ENCODE data around the gene CPED1.
"Not testable (repeated sequence)": the region's sequence is repeated elsewhere in the genome, so short reads cannot be mapped to it uniquely, and the experiment has no call there.

The CPED1 gene

GRCh38 chr7:121103579-121103978 lies 115.1 kb downstream of the CPED1 start:
- no peak for DNase-seq

GRCh38 chr7:121105262-121105661 lies 116.8 kb downstream of the CPED1 start:
- no peak for DNase-seq

DNA sequence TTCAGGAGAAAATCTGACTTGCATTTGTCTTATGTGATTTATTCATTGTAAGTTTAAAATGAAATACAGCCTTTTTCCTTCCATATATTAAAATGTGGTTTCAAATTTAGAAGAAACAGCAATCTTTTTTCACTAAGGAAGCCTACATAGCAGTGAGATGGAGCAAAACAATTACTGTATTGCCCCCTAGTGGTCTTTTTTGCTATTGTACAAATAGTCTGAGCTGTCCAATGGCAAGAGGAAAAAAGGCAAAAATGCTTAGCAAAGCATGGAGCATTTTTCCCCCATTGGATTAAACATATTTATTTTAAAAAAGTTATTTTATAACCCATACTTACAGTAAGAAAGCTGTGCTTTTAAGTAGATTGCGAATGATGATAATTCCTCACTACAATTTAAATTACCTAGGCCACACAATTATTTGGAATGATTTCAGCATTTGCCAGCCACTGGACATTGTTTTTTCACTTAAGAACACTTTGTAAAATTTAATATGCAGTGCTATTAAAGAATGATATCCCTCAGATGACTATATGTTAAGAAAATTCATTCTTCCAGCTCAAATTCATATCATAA lies 119.5 kb downstream of the CPED1 start:
- no peak for DNase-seq

- peak; percentile 58 for DNase-seq
These were observed 120.6 kb downstream of the CPED1 start for GRCh38 chr7:121109145-121109544.

DNA sequence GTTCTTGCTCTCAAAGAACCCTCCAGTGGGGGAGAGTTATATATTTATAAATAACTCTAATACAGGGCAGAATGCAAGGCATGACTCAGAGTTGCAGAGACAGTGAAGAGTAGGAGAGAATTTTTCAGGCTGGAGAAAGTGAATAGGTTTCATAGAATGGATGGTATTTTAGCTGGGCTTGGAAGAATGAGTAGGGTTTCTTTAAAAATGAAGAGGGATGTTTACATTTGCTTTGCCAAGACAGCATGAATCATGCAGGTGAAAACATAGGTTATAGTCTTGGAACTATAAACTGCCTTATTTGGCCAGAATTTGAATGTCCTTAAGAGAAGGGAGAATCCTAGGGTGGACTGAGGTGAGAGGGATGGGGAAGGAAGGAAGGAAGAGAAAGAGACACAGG lies 124.8 kb downstream of the CPED1 start:
- DNase-seq = no peak

DNA sequence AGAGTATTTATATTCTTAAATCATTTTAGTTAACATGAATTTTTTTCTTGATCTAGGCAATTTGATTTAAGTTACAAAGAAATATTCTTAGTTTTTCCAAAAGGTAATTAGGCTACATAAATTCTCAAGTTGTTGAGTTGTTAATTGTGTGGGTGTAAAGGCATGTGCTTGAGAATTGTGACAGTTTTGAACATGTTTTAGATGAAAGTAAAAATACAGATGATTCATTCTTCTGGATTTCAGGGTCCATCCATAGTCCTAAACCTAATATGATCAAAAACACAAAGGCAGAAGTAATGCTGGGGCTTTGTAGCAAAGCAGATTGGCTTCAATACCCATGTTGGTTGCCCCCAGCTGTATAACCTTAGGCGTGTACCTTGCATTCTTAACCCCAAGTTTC lies 127.9 kb downstream of the CPED1 start:
- no peak for DNase-seq

DNA sequence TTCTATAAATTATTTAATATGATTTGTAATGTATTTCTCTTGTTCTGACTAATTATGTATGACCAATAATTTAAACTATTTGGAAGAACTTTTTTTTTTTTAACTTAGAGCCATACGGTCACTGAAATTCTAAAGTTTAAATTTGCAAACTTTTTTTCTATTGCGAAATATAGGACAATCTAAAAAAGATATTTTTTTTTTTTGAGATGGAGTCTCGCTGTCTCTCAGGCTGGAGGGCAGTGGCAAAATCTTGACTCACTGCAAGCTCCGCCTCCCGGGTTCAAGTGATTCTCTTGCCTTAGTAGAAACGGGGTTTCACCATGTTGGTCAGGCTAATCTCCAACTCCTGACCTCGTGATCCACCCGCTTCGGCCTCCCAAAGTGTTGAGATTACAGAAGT lies 130.5 kb downstream of the CPED1 start:
- no peak for DNase-seq

DNA sequence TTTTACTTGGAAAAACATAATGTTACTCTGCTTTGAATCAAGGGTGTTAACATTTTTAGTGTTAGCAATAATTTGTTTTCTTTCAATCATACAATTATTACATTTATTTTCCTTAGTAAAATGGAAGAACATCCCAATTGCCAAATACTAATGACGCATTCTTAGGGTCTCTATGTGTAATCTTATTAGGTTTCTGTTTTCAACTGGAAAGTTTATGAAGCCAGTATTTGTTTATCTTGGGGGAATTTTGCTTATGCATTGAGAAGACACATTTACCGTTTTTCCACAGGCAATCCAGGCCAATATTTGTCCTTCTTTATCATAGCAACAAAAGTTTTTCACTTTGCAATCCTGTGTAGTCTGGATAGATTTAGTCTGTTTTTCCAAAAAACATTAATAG lies 134.5 kb downstream of the CPED1 start:
- no peak for DNase-seq

GRCh38 chr7:121125454-121125853 lies 136.9 kb downstream of the CPED1 start:
- not testable (repeated sequence) for DNase-seq

GRCh38 chr7:121126201-121126600 lies 137.7 kb downstream of the CPED1 start:
- DNase-seq = no peak

DNA sequence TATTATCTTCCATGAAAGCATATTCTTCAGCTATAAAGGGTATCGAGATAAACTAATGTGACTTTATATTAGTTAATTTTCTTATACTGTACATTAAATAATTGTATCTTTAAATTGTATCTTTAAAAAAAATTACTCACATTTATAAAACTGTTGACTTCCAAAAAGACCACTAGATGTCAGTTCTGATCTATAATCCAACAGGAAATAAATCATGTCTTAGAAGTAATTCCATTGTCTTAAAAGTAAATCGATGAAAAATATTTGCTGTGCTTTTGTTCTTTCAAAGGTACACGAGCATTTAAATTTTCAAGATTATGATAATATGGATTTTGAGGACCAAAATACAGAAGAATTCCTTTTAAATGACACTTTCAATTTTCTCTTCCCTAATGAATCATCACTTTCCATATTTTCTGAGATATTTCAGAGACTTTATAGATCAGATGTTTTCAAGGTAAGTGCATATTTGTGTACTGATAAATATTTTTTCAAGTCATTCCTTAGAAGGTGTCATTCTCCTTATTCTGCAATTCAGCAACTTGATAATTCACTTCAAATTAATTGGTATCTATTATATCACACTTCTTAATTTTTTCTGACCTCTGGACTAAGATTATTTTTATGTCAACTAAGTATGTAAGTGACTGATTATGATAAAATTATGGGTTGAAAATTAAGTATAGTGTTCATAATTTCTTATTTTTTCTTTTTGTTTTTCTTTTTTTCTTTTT lies 138.5 kb downstream of the CPED1 start:
- DNase-seq = no peak

DNA sequence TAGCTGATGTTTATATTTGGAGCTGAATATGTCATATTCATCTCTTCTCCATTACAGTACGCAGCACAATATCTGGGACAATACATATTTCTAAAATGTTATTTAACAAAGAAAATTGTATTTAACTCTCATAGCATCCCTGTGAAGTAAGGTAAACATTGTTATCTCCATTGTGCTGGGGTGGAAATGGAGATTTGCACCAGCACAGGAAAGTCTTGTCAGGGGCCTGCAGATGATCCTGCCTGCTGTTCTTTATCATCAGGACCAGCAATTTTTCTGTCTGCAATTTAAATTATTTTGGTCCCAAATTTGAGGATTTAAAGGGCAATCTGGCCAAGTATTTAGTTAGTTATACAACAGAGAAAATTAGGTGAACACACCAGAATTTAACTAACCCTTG lies 144.4 kb downstream of the CPED1 start:
- DNase-seq = no peak

- DNase-seq = no peak
These were observed 144.9 kb downstream of the CPED1 start for GRCh38 chr7:121133444-121133843.

- DNase-seq = no peak
These were observed 149.1 kb downstream of the CPED1 start for GRCh38 chr7:121137580-121137979.

DNA sequence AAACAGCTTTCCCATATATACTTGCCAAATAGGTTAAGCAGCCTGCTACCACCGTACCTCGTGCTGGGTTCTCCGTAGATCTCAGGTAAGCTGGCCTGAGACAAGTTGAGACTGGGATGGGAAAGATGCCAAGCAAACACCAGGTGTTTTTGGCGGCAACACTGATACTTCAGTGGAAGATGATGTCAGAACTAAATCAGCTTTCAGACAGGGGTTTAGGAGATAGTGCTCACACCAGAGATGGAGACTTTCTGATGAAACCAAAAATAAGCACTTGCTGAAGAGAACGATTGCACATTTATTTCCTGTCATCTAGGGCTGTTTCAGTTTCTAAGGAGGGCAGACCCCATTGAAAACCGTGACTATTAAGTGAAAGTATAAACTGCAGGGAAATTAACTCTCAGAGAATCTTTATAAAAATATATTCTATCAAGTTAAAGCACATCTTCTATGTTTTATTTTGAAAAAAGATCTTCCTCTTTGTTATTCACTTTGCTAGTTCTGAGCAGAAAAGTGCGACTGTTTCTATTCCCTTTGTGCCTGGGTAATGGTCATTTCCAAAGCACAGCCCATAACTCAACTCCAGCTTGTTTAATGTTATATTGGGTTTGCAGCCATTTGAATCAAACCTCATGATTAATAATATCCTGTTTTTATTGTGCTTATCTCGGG lies 149.9 kb downstream of the CPED1 start:
- DNase-seq = no peak

GRCh38 chr7:121139427-121139826 lies 150.9 kb downstream of the CPED1 start:
- DNase-seq = no peak

DNA sequence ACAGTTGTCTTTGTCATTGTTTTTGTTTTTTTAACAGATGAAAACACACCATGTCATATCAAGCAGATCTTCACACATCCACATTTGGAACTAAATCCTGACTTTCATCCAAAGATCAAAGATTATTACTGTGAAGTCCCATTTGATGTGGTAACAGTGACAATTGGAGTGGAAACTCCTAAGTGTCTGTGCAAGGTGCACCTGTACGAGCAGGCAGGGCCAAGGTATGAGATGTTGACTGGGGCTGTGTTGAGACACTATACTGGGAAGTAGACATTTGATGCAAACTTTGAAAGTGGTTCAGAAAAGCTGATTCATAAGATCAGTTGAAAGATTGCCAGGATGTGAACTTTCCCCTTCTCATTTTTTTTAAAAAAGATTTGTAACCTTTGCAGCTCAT lies 152.3 kb downstream of the CPED1 start:
- no peak for DNase-seq

DNA sequence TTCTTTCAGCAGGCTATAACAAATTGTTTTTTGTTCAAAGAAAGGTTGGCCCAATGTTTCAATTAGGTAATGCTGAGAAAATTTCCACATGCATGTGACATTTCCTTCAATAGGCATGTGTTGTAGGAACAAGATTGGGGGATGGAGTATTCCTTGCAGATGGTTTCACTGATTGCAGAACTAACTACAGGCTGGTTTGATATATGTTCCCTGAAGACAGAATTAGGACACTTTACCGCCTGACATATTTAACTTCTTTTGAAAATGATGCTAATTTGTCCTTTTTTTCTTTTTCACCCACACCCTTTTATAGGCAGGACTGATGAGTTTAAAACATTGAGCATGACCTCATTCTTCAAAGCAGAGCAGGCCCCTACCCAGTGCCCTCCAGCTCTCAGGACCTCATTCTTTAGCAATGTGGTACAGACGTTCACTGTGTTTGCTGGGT lies 163.3 kb downstream of the CPED1 start:
- DNase-seq = peak; percentile 80

DNA sequence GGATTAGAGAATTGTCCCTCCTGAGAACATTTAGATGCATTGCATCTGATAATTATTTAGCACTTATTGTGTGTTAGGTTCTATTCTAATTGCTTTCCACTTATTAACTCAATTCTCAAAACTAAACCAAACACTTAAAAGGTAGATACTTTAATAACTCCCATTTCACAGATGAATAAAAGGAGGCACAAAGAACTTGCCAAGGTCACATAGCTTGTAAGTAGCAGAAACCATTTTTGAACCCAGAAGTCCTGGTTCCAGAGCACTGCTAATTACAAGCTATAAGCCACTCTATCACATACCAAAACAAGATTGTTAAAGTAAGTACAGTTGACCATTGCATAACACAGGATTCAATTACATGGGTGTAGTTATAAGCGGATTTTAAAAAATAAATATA lies 164.9 kb downstream of the CPED1 start:
- DNase-seq = no peak

DNA sequence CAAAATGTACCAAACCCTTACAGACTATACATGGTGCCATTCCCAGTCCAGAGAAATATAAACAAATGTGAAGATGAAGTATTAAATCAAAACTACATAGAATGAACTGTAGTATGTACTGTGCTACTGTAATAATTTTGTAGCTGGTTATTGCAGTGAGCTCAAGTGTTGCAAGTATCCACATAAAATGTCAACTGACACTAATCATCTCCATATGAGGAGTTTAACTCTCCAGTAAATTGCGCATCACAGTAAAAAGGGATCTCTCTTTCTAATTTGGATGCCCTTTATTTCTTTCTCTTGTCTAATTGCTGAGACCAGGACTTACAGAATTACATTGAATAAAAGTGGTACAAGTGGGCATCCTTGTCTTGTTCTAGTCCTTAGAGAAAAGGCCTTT lies 165.5 kb downstream of the CPED1 start:
- DNase-seq = no peak

DNA sequence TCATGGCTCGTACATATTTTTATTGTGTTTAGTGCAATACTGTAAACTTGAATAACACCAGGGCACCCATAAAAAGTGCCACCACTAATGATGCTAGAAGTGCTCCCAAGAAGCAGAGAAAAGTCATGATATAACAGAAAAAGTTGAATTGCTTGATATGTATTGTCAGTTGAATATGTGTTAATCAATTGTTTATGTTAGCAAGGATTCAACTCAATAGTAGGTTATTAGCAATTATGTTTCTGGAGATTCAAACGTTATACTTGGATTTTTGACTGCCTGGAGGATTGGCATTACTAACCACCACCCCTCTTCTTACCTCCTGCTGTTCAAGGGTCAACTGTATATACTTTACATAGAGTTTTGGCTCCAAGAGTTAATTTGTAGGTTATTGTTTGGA lies 168.3 kb downstream of the CPED1 start:
- DNase-seq = no peak

DNA sequence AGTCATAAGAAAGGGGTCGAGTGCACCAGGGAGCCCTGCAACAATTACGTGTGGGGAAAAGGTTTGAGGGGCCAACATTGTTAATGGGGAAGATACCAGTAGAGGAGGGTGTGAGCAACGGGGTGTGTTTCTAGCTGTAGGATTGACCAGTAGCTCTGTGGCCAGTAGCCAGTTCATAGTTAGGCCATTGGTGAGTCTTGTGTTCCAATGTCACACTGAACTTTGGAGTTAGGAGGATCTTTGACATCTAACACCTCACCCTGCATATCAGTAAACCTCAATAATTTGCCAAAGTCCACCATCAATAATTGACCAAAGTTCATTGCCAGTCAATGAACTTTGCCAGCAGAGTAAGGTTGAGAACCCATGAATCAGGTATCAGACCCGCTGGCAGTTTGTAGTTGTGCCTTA lies 168.8 kb downstream of the CPED1 start:
- DNase-seq = no peak

DNA sequence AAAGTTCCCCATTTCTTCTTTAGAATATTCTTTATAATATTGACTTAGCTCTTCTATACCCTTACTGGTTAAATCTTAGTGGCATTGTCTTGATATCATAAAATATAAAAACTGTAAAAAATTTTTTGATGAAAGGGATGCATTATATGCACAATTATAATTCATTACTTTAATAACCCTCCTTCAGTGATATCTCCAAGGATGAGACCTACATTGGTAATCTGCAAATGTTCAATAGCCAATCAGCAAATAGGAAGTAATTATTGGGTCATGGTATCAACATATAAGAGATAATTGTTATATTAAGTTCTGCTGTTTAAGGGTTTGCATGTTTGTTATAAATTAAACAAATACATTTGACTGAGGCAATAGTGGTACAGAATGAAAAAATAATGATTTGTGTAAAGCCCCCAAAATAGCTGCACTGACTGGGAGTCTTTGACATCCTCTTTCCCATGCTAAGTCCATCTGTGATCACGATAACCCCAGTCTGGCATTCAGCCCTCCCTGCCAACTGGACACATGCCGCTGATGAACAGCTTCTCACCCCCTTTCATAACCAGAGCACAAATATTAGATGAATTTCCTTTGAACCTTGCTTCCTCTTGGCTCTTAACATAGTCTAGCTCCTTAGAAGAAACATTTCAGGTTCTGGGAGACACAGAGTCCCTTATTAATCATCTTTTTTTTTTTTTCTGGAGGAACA lies 169.5 kb downstream of the CPED1 start:
- no peak for DNase-seq

- no peak for DNase-seq
These were observed 170.2 kb downstream of the CPED1 start for GRCh38 chr7:121158665-121159064.
